Peyer's patch (tissue), 4 donors: ENCODE data around the gene SCO1.

Source experiments
- CTCF ChIP-seq, 6 experiments: fragments of 450-650 bp in 4 of 6; fragments of 200-600 bp in 2 of 6; sonication (generic) in 1 of 6; IDR thresholded peaks; one replicate each; pipeline ENCODE4 v1.5.1; 2017 to 2019; ENCODE audit warnings: antibody characterized with exemption in 6 of 6, mild to moderate bottlenecking in 3 of 6, moderate library complexity in 1 of 6
- POLR2A ChIP-seq, 2 donors: fragments of 450-650 bp; IDR thresholded peaks; one replicate each; pipeline ENCODE4 v1.5.1; 2017; ENCODE audit warnings: antibody characterized with exemption in 2 of 2, mild to moderate bottlenecking in 2 of 2, moderate library complexity in 2 of 2

- TF ChIP-seq POLR2A (IDR thresholded peaks at IDR 0.05) (no peak), CTCF (IDR thresholded peaks at IDR 0.05) (no peak)
Measured at GRCh38 chr17:10737736-10738135, 40.4 kb upstream of the SCO1 start.
